Fibroblast of peridontal ligament (primary cell): ENCODE results near the gene KCNQ2.

Experiments
- DNase-seq: peaks from one replicate; pipeline ENCODE4 v3.0.0-alpha.2; 2010; ENCODE audit errors: extremely low read depth

KCNQ2 gene

GRCh38 chr20:63471002-63471716 lies 1.3 kb downstream of the KCNQ2 start:
- DNase-seq, result no peak

GRCh38 chr20:63470410-63470809 lies 2.0 kb downstream of the KCNQ2 start:
- no peak for DNase-seq

GRCh38 chr20:63469713-63470101 lies 2.7 kb downstream of the KCNQ2 start:
- no peak for DNase-seq

GRCh38 chr20:63469019-63469712 lies 3.3 kb downstream of the KCNQ2 start:
- DNase-seq, result no peak

GRCh38 chr20:63468421-63468820 lies 4.0 kb downstream of the KCNQ2 start:
- DNase-seq, result no peak

GRCh38 chr20:63467294-63468083 lies 5.0 kb downstream of the KCNQ2 start:
- DNase-seq, result no peak

GRCh38 chr20:63466861-63467260 lies 5.6 kb downstream of the KCNQ2 start:
- DNase-seq, result no peak

GRCh38 chr20:63466250-63466825 lies 6.1 kb downstream of the KCNQ2 start:
- DNase-seq, result no peak

GRCh38 chr20:63465380-63466249 lies 6.8 kb downstream of the KCNQ2 start:
- DNase-seq, result no peak

GRCh38 chr20:63464289-63464635 lies 8.2 kb downstream of the KCNQ2 start:
- DNase-seq, result no peak

GRCh38 chr20:63463400-63464288 lies 8.8 kb downstream of the KCNQ2 start:
- DNase-seq, result no peak

GRCh38 chr20:63462244-63462643 lies 10.2 kb downstream of the KCNQ2 start:
- no peak for DNase-seq

- no peak for DNase-seq
These were observed 11.2 kb downstream of the KCNQ2 start for GRCh38 chr20:63461104-63461763.

- no peak for DNase-seq
These were observed 13.4 kb downstream of the KCNQ2 start for GRCh38 chr20:63459070-63459380.

- DNase-seq, result no peak
These were observed 14.0 kb downstream of the KCNQ2 start for GRCh38 chr20:63458170-63459069.

- no peak for DNase-seq
These were observed 14.7 kb downstream of the KCNQ2 start for GRCh38 chr20:63457737-63458136.

GRCh38 chr20:63456429-63457284 lies 15.8 kb downstream of the KCNQ2 start:
- DNase-seq, result no peak

GRCh38 chr20:63455568-63455859 lies 16.9 kb downstream of the KCNQ2 start:
- DNase-seq, result no peak
